Measurements from ENCODE around the gene PLAA. TPM values are rescaled to one million over a fixed set of nuclear protein-coding genes. Genes with fewer than 3 reads are reported as not detected.

Gene PLAA
- total RNA-seq, 1 experiment from 2014 or later, result 22.3 TPM

Small RNA genes lying within 50 kb of the gene (small RNA-seq; reads per million reads assigned to genes)
- 0 reads per million in 2 experiments for gene RN7SL100P

Other genes starting within 250 kb of the PLAA start
- 29.5 and 31.1 TPM in 2 replicates for gene CAAP1, start 54.4 kb downstream of the PLAA start, total RNA-seq (2014; rRNA removed; shearing (Covaris generic))
- 16.8 and 20.7 TPM in 2 replicates for gene IFT74, start 9.2 kb upstream of the PLAA start, total RNA-seq (2014; rRNA removed; shearing (Covaris generic))
- gene LRRC19, start 58.4 kb upstream of the PLAA start, total RNA-seq (2014; rRNA removed; shearing (Covaris generic)), result not detected in 2 replicates
- gene TEK, start 162.0 kb upstream of the PLAA start, total RNA-seq (2014; rRNA removed; shearing (Covaris generic)), result not detected in 2 replicates